HepG2 (cell line): ENCODE data around the gene TRIM5. TPM values are rescaled to one million over a fixed set of nuclear protein-coding genes. Genes with fewer than 3 reads are reported as not detected.

Source experiments
- ESRRA ChIP-seq: sonication (generic); formaldehyde crosslinking; IDR thresholded peaks from 2 replicates; pipeline ENCODE4 v1.5.1; 2020; ENCODE audit warnings: mild to moderate bottlenecking, low read depth, missing genetic modification reagents
- MED13 ChIP-seq: sonication (generic); formaldehyde crosslinking; IDR thresholded peaks from 2 replicates; pipeline ENCODE4 v1.5.0; 2020; ENCODE audit warnings: missing genetic modification reagents
- PAWR ChIP-seq: sonication (generic); formaldehyde crosslinking; IDR thresholded peaks from 2 replicates; pipeline ENCODE4 v1.4.0; 2020; ENCODE audit warnings: missing genetic modification reagents, mild to moderate bottlenecking, borderline replicate concordance
- PAX8 ChIP-seq: sonication (generic); formaldehyde crosslinking; IDR thresholded peaks from 2 replicates; pipeline ENCODE4 v1.8.0; 2022; ENCODE audit warnings: mild to moderate bottlenecking, missing genetic modification reagents, borderline replicate concordance
- RFXAP ChIP-seq: sonication (generic); formaldehyde crosslinking; IDR thresholded peaks from 2 replicates; pipeline ENCODE4 v1.4.0; 2020; ENCODE audit warnings: missing genetic modification reagents, borderline replicate concordance
- SIN3A ChIP-seq: IDR thresholded peaks from 2 replicates; pipeline ENCODE4 v1.6.1; 2011; ENCODE audit warnings: low read depth, mild to moderate bottlenecking, control low read depth, low read length, borderline replicate concordance
- TAF15 ChIP-seq: fragments of 200-400 bp; formaldehyde crosslinking; IDR thresholded peaks from one replicate; pipeline ENCODE4 v1.6.1; 2018; ENCODE audit warnings: mild to moderate bottlenecking, low read depth, low read length; ENCODE audit not compliant: poor library complexity, severe bottlenecking
- ZFP36L2 ChIP-seq: sonication (generic); formaldehyde crosslinking; IDR thresholded peaks from 2 replicates; pipeline ENCODE4 v1.4.0; 2020; ENCODE audit warnings: missing genetic modification reagents
- ZFP41 ChIP-seq: sonication (generic); formaldehyde crosslinking; IDR thresholded peaks from 2 replicates; pipeline ENCODE4 v1.4.0; 2020; ENCODE audit warnings: mild to moderate bottlenecking, missing genetic modification reagents, borderline replicate concordance
- ZIK1 ChIP-seq: sonication (generic); formaldehyde crosslinking; IDR thresholded peaks from 2 replicates; pipeline ENCODE4 v1.5.0; 2020; ENCODE audit warnings: mild to moderate bottlenecking, low read depth, missing genetic modification reagents, borderline replicate concordance
- ZNF10 ChIP-seq: sonication (generic); formaldehyde crosslinking; IDR thresholded peaks from 2 replicates; pipeline ENCODE4 v1.4.0; 2020; ENCODE audit warnings: mild to moderate bottlenecking, low read depth, missing genetic modification reagents, borderline replicate concordance
- ZNF224 ChIP-seq: sonication (generic); formaldehyde crosslinking; IDR thresholded peaks from 2 replicates; pipeline ENCODE4 v1.5.0; 2020; ENCODE audit warnings: mild to moderate bottlenecking, missing genetic modification reagents
- ZNF547 ChIP-seq: sonication (generic); formaldehyde crosslinking; IDR thresholded peaks from 2 replicates; pipeline ENCODE4 v1.5.1; 2020; ENCODE audit warnings: mild to moderate bottlenecking, missing genetic modification reagents
- ZNF790 ChIP-seq: sonication (generic); formaldehyde crosslinking; IDR thresholded peaks from 2 replicates; pipeline ENCODE4 v1.8.0; 2022; ENCODE audit warnings: missing genetic modification reagents, mild to moderate bottlenecking, borderline replicate concordance
- ZNF891 ChIP-seq: sonication (generic); formaldehyde crosslinking; IDR thresholded peaks from 2 replicates; pipeline ENCODE4 v1.5.0; 2020; ENCODE audit warnings: mild to moderate bottlenecking, missing genetic modification reagents
- ZSCAN12 ChIP-seq: sonication (generic); formaldehyde crosslinking; IDR thresholded peaks from 2 replicates; pipeline ENCODE4 v1.9.0; 2021; ENCODE audit warnings: mild to moderate bottlenecking, missing genetic modification reagents
- polyA plus RNA-seq, 8 experiments: library from polyadenylated mRNA; depleted of rRNA in 3 of 8; stranded (reverse) in 7 of 8; unstranded in 1 of 8; fragments of >200 nt; fragmentation: Illumina TruSeq in 4 of 8; extraction: Trizol in 4 of 8; gene quantifications; 2 replicates each; pipeline versions ENCODE4 v1.2.1 to v1.2.3, GENCODE V29; 2011 to 2016; ENCODE audit warnings: low read depth in 4 of 8, missing spikeins in 1 of 8, mixed read lengths in 1 of 8; ENCODE audit not compliant: insufficient read depth in 1 of 8
- total RNA-seq, 5 experiments: library from RNA; depleted of rRNA; stranded (reverse); fragments of >200 nt; fragmentation: Illumina TruSeq; extraction: Trizol; gene quantifications; 2 replicates each; pipeline ENCODE4 v1.2.3, GENCODE V29; 2016; ENCODE audit warnings: low read depth in 1 of 5
- TF ChIP-seq, protein P1 (sequence below): fragments of 450-650 bp; IDR thresholded peaks from 2 replicates; pipeline ENCODE4 v1.6.1; 2017; ENCODE audit warnings: mild to moderate bottlenecking
- TF ChIP-seq, protein P2 (sequence below): sonication (generic); formaldehyde crosslinking; IDR thresholded peaks from 2 replicates; pipeline ENCODE4 v1.5.0; 2020; ENCODE audit warnings: missing genetic modification reagents, mild to moderate bottlenecking, borderline replicate concordance
- TF ChIP-seq, protein P3 (sequence below): sonication (generic); formaldehyde crosslinking; IDR thresholded peaks from 2 replicates; pipeline ENCODE4 v1.4.0; 2020; ENCODE audit warnings: missing genetic modification reagents, mild to moderate bottlenecking, borderline replicate concordance
- TF ChIP-seq, protein P4 (sequence below): IDR thresholded peaks from 2 replicates; pipeline ENCODE4 v1.6.1; 2016; ENCODE audit warnings: missing genetic modification reagents, missing compliant biosample characterization

Gene TRIM5
- total and polyA plus RNA-seq, 2 of the 13 experiments (the other 11 are each of a cell fraction or from before 2014, with no cell fraction given), result 7.8 to 13.1 TPM

DNA sequence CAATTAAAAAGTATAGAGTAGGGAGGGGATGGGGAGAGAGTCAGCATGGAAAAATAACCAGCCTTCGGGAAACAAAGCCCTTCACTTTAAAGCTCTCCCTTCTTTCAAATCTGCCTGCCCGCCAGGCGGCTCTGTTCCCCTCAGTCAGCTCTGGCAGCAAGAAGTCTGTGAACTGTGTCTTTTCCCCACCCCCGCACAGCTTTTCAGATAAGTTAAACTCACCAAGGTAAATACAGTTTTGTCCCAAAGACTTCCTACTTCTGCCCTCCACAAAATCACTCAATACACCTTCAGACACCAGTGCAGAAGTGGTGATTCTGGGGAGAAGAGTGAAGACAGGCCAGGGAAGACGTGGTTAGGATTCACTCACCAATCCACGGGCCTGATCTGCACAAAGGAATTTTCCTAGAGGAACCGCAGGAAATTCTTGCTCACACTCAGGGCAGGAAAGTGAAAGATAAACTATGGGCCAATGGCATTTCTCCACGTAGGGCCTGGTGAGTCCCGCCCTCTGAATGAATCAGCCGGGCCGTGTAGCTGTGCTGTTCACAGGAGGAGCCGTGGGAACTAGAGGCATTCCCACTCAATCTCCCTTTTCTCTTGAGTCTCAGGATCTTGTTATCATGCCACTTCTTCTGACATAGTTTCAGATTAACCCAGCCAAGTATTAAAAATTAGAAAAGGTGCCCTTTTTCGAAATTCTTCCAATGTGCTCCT is at the start of gene TRIM5 (continued):
- TF ChIP-seq, protein P1, sequence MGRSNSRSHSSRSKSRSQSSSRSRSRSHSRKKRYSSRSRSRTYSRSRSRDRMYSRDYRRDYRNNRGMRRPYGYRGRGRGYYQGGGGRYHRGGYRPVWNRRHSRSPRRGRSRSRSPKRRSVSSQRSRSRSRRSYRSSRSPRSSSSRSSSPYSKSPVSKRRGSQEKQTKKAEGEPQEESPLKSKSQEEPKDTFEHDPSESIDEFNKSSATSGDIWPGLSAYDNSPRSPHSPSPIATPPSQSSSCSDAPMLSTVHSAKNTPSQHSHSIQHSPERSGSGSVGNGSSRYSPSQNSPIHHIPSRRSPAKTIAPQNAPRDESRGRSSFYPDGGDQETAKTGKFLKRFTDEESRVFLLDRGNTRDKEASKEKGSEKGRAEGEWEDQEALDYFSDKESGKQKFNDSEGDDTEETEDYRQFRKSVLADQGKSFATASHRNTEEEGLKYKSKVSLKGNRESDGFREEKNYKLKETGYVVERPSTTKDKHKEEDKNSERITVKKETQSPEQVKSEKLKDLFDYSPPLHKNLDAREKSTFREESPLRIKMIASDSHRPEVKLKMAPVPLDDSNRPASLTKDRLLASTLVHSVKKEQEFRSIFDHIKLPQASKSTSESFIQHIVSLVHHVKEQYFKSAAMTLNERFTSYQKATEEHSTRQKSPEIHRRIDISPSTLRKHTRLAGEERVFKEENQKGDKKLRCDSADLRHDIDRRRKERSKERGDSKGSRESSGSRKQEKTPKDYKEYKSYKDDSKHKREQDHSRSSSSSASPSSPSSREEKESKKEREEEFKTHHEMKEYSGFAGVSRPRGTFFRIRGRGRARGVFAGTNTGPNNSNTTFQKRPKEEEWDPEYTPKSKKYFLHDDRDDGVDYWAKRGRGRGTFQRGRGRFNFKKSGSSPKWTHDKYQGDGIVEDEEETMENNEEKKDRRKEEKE, result no peak
- TF ChIP-seq ZNF547 (CRISPR knock-in tag), result no peak
- peak; percentile 96; the same call in 1 of the 2 replicates for TF ChIP-seq ZNF891 (CRISPR knock-in tag)
- TF ChIP-seq, protein P2, sequence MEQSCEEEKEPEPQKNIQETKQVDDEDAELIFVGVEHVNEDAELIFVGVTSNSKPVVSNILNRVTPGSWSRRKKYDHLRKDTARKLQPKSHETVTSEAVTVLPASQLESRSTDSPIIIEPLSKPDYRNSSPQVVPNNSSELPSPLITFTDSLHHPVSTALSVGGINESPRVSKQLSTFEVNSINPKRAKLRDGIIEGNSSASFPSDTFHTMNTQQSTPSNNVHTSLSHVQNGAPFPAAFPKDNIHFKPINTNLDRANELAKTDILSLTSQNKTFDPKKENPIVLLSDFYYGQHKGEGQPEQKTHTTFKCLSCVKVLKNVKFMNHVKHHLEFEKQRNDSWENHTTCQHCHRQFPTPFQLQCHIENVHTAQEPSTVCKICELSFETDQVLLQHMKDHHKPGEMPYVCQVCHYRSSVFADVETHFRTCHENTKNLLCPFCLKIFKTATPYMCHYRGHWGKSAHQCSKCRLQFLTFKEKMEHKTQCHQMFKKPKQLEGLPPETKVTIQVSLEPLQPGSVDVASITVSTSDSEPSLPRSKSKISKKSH (CRISPR knock-in tag), result no peak
- TF ChIP-seq RFXAP (CRISPR knock-in tag), result 0 out of 2 replicates have a peak, but pooled peaks have one; percentile 45
- TF ChIP-seq TAF15, result no peak
- TF ChIP-seq PAX8 (CRISPR knock-in tag), result no peak
- 0 out of 2 replicates have a peak, but pooled peaks have one; percentile 46 for TF ChIP-seq ZNF224
- TF ChIP-seq, protein P3, sequence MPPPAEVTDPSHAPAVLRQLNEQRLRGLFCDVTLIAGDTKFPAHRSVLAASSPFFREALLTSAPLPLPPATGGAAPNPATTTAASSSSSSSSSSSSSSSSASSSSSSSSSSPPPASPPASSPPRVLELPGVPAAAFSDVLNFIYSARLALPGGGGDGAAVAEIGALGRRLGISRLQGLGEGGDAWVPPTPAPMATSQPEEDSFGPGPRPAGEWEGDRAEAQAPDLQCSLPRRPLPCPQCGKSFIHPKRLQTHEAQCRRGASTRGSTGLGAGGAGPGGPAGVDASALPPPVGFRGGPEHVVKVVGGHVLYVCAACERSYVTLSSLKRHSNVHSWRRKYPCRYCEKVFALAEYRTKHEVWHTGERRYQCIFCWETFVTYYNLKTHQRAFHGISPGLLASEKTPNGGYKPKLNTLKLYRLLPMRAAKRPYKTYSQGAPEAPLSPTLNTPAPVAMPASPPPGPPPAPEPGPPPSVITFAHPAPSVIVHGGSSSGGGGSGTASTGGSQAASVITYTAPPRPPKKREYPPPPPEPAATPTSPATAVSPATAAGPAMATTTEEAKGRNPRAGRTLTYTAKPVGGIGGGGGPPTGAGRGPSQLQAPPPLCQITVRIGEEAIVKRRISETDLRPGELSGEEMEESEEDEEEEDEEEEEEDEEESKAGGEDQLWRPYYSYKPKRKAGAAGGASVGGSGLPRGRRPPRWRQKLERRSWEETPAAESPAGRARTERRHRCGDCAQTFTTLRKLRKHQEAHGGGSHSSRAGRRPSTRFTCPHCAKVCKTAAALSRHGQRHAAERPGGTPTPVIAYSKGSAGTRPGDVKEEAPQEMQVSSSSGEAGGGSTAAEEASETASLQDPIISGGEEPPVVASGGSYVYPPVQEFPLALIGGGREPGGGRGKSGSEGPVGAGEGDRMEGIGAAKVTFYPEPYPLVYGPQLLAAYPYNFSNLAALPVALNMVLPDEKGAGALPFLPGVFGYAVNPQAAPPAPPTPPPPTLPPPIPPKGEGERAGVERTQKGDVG, result no peak
- TF ChIP-seq ESRRA, result no peak
- TF ChIP-seq ZSCAN12 (CRISPR knock-in tag), result no peak
- no peak for TF ChIP-seq ZNF790 (CRISPR knock-in tag)
- no peak for TF ChIP-seq PAWR (CRISPR knock-in tag)
- TF ChIP-seq ZNF10 (CRISPR knock-in tag), result no peak
- TF ChIP-seq ZFP36L2 (CRISPR knock-in tag), result no peak
- no peak for TF ChIP-seq SIN3A
- TF ChIP-seq MED13 (CRISPR knock-in tag), result no peak
- no peak for TF ChIP-seq ZIK1 (CRISPR knock-in tag)
- no peak for TF ChIP-seq ZFP41 (CRISPR knock-in tag)
- TF ChIP-seq, protein P4, sequence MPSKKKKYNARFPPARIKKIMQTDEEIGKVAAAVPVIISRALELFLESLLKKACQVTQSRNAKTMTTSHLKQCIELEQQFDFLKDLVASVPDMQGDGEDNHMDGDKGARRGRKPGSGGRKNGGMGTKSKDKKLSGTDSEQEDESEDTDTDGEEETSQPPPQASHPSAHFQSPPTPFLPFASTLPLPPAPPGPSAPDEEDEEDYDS (CRISPR knock-in tag), result peak; percentile 61; the same call in 1 of the 2 replicates
